Suprapubic skin (tissue), 3 donors: ENCODE measurements around the gene SLC7A4.

Experiments used
- CTCF ChIP-seq, 2 donors: fragments of 200-600 bp in 1 of 2; fragments of 450-650 bp in 1 of 2; sonication (generic) in 1 of 2; IDR thresholded peaks; one replicate each; pipeline ENCODE4 v1.5.1; 2016 to 2019; ENCODE audit warnings: antibody characterized with exemption in 2 of 2, mild to moderate bottlenecking in 1 of 2, moderate library complexity in 1 of 2
- POLR2A ChIP-seq, 2 donors: fragments of 450-650 bp; IDR thresholded peaks; one replicate each; pipeline ENCODE4 v1.6.1; 2017; ENCODE audit warnings: antibody characterized with exemption in 2 of 2, mild to moderate bottlenecking in 2 of 2, moderate library complexity in 2 of 2

- TF ChIP-seq POLR2A (IDR thresholded peaks at IDR 0.05) (no peak), CTCF (IDR thresholded peaks at IDR 0.05) (no peak)
Measured at GRCh38 chr22:21068681-21069276, 36.4 kb upstream of the SLC7A4 start.
